ENCODE data around the gene GSS.
"Not testable (repeated sequence)": the region's sequence is repeated elsewhere in the genome, so short reads cannot be mapped to it uniquely, and the experiment has no call there.

GSS gene

DNA sequence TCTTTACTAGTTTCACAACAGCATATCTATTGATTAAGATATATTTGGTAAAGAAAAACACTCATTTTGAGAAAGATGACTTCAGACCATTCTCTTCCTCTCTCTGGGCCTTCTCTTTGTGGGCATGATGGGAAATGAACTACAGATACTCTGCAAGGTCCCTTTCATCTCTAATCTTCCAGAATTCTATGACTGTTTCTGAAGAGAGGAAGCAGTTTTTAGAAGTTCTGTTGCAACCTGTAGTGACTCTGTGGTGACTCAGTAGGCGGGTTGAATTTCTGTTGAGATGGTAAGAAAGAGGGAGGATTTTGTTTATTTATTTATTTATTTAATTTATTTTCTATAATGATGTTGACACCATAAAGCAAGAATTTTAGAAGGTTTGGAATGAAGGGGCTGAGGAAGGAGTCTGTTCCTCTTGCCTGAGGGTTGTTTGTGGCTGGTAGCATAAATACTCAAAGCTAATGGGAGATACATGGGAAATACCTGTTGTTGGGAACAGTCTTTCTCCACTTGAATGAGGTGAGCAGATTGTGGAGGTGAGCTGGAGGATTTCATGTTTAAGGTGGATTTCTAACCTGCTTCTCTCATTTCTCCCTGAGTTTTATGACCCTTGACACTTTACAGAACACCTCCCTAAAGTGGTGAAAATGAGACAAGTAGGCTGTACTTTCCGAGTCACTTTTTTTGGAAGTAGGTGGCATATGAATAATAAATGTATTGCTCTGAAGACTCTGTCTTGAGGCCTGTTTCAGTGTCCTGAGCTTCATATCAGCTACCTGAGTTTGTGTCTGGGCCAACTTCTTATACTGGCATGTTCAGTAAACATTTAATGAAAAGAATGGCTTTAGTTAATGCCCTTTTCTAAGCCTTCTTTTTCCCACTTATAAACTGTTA, 64.2 kb downstream of the GSS start:
- peaks cover 0 to 5% of the 10 kb centered on the region in 2 donors for H3K36me3 ChIP-seq (ENCODE audit: control insufficient read depth in 1 of 2, insufficient read depth in 2 of 2, low read length in 2 of 2)
- H3K4me3 ChIP-seq (ENCODE audit: low read depth in 1 of 2, low read length in 2 of 2), result no peak overlapping the region
- H3K4me1 ChIP-seq (ENCODE audit: control insufficient read depth in 1 of 2, insufficient read depth in 2 of 2, low read length in 2 of 2), result peaks cover 0 to 10% of the 10 kb centered on the region in 2 donors
- H3K27me3 ChIP-seq (ENCODE audit: low read depth, low read length), result no peaks in the 10 kb centered on the region
- no peak overlapping the region for H3K27ac ChIP-seq (ENCODE audit: low read length)
- no peaks in the 10 kb centered on the region for H3K9me3 ChIP-seq (ENCODE audit: control insufficient read depth in 1 of 2, low read length in 2 of 2)

DNA sequence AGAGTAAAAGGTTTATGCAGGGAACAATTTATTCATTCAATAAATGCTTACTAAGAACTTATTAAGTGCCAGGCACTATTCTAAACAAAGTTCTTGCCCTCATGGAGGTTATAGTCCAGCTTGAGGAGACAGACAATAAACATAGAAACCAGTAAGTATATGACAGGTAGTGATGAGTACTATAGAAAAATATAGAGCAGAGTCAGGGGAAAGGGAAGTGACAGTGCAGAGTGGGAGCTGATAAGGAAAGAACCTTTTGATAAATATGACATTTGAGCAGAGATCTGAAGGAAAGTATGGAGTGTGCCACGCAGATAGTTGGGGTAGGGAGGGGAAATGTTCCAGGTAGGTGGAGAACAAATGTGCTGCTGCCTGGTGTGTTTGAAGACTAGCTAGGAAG, 67.1 kb downstream of the GSS start:
- Histone ChIP-seq H3K36me3 (ENCODE audit: control insufficient read depth in 1 of 2, insufficient read depth in 2 of 2, low read length in 2 of 2) (peaks cover 12 to 22% of the 10 kb centered on the region in 2 donors), H3K4me3 (ENCODE audit: low read depth in 1 of 2, low read length in 2 of 2) (no peak overlapping the region), H3K27me3 (ENCODE audit: low read depth, low read length) (no peaks in the 10 kb centered on the region), H3K9me3 (ENCODE audit: control insufficient read depth in 1 of 2, low read length in 2 of 2) (no peaks in the 10 kb centered on the region), H3K27ac (ENCODE audit: low read length) (no peak overlapping the region), H3K4me1 (ENCODE audit: control insufficient read depth in 1 of 2, insufficient read depth in 2 of 2, low read length in 2 of 2) (no peaks in the 10 kb centered on the region)

DNA sequence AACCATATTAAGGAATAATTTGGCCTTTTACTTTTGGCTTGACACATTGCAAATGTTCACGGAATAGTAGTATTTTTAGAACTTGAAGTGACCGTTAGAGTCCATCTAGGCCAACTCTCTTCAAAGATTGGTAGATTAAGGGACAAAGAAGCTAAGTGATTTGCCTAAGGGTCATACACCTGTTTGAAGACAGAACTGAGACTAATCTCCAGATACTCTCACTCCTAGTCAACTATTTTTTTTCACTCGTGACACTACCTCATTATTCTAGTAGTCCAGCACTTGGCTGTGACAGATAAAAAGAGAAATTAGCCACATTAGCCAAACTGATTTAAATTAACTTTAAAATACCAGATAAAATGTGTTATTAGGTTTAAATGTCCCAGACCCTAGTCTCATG, 68.6 kb downstream of the GSS start:
- Histone ChIP-seq H3K4me1 (ENCODE audit: control insufficient read depth in 1 of 2, insufficient read depth in 2 of 2, low read length in 2 of 2) (no peaks in the 10 kb centered on the region), H3K27ac (ENCODE audit: low read length) (no peak overlapping the region), H3K4me3 (ENCODE audit: low read depth in 1 of 2, low read length in 2 of 2) (no peak overlapping the region), H3K36me3 (ENCODE audit: control insufficient read depth in 1 of 2, insufficient read depth in 2 of 2, low read length in 2 of 2) (peaks cover 21 to 33% of the 10 kb centered on the region in 2 donors), H3K27me3 (ENCODE audit: low read depth, low read length) (no peaks in the 10 kb centered on the region), H3K9me3 (ENCODE audit: control insufficient read depth in 1 of 2, low read length in 2 of 2) (no peaks in the 10 kb centered on the region)

DNA sequence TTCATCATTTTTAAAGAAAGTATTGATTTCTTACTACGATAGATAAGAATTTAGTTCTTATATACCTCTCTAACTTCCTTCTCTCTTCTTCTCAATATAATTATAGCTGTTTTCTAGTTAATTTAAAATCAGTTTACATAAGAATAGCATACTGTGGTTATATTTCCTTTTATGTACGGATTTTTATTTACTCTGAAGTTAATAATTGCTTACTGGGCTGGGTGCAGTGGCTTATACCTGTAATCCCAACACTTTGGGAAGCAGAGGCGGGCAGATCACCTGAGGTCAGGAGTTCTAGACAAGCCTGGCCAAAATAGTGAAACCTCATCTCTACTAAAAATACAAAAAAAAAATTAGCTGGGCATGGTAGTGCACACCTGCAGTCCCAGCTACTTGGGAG, 69.5 kb downstream of the GSS start:
- Histone ChIP-seq H3K27me3 (ENCODE audit: low read depth, low read length) (no peaks in the 10 kb centered on the region), H3K36me3 (ENCODE audit: control insufficient read depth in 1 of 2, insufficient read depth in 2 of 2, low read length in 2 of 2) (peaks cover 21 to 33% of the 10 kb centered on the region in 2 donors), H3K9me3 (ENCODE audit: control insufficient read depth in 1 of 2, low read length in 2 of 2) (no peaks in the 10 kb centered on the region), H3K4me3 (ENCODE audit: low read depth in 1 of 2, low read length in 2 of 2) (no peak overlapping the region), H3K4me1 (ENCODE audit: control insufficient read depth in 1 of 2, insufficient read depth in 2 of 2, low read length in 2 of 2) (no peaks in the 10 kb centered on the region), H3K27ac (ENCODE audit: low read length) (no peak overlapping the region)

DNA sequence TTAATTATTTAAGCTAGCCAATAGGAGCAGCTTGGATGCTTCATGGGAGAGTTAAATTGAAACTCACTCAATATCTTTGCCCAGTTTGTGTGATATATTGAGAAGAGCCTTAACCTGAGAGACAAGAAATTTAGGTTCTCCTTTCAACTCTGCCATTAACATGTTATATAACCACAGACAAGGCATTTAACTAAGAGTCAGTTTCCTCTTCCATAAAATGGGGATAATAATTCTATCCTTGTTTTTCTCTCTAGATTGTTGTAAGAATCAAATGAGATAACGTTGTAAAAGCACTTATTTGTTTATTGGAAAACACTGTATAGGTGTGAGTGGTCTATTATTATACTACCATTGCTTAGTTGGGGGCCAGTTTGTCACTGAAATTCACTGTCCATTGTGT, 71.3 kb downstream of the GSS start:
- H3K27ac ChIP-seq (ENCODE audit: low read length), result no peak overlapping the region
- H3K27me3 ChIP-seq (ENCODE audit: low read depth, low read length), result no peaks in the 10 kb centered on the region
- H3K4me3 ChIP-seq (ENCODE audit: low read depth in 1 of 2, low read length in 2 of 2), result no peak overlapping the region
- H3K4me1 ChIP-seq (ENCODE audit: control insufficient read depth in 1 of 2, insufficient read depth in 2 of 2, low read length in 2 of 2), result no peaks in the 10 kb centered on the region
- peaks cover 21 to 33% of the 10 kb centered on the region in 2 donors for H3K36me3 ChIP-seq (ENCODE audit: control insufficient read depth in 1 of 2, insufficient read depth in 2 of 2, low read length in 2 of 2)
- no peaks in the 10 kb centered on the region for H3K9me3 ChIP-seq (ENCODE audit: control insufficient read depth in 1 of 2, low read length in 2 of 2)

DNA sequence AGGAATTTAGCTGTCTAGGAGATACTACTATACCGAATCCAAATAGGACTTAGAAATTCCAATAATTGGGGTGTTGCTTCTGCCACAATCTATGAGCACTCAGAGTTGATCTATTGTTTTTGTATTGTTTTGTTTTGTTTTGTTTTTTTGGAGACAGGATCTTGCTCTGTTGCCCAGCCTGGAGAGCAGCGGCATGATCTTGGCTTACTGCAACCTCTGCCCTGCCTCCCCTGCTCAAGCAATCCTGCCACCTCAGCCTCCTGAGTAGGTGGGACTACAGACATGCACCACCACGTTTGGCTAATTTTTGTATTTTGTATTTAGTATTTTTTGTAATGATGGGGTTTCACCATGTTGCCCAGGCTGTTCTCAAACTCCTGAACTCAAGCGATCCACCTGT, 71.8 kb downstream of the GSS start:
- peaks cover 21 to 33% of the 10 kb centered on the region in 2 donors for H3K36me3 ChIP-seq (ENCODE audit: control insufficient read depth in 1 of 2, insufficient read depth in 2 of 2, low read length in 2 of 2)
- H3K4me3 ChIP-seq (ENCODE audit: low read depth in 1 of 2, low read length in 2 of 2), result no peak overlapping the region
- no peak overlapping the region for H3K27ac ChIP-seq (ENCODE audit: low read length)
- no peaks in the 10 kb centered on the region for H3K27me3 ChIP-seq (ENCODE audit: low read depth, low read length)
- H3K4me1 ChIP-seq (ENCODE audit: control insufficient read depth in 1 of 2, insufficient read depth in 2 of 2, low read length in 2 of 2), result no peaks in the 10 kb centered on the region
- H3K9me3 ChIP-seq (ENCODE audit: control insufficient read depth in 1 of 2, low read length in 2 of 2), result no peaks in the 10 kb centered on the region

DNA sequence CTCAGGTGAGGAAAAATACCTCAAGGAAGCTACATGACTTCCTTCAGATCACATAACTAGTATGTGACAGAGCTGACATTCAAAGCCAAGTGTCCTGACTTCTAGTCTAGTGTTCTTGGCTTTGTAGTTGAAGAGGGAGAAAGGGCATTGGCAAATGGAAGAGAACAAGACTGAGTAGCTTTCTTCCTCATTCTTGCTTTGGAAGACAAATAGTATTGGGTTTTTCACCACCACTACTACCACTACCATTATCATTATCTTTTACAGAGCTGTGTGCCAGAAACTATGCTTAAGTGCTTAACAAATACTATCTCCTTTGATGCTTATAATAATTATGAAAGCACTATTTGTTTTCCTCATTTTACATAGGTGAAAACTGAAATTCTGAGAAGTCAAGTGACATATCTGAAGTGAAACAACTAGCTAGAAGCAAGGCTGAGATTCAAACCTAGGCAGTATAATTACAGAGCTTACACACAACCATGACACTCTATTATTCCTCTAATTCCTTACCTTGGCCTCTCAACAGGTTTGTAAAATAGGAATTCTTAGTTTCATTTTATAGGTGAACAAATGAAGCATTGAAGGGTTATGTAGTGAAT, 72.4 kb downstream of the GSS start:
- Histone ChIP-seq H3K27ac (ENCODE audit: low read length) (no peak overlapping the region), H3K9me3 (ENCODE audit: control insufficient read depth in 1 of 2, low read length in 2 of 2) (no peaks in the 10 kb centered on the region), H3K27me3 (ENCODE audit: low read depth, low read length) (no peaks in the 10 kb centered on the region), H3K4me3 (ENCODE audit: low read depth in 1 of 2, low read length in 2 of 2) (no peak overlapping the region), H3K36me3 (ENCODE audit: control insufficient read depth in 1 of 2, insufficient read depth in 2 of 2, low read length in 2 of 2) (peaks cover 21 to 28% of the 10 kb centered on the region in 2 donors), H3K4me1 (ENCODE audit: control insufficient read depth in 1 of 2, insufficient read depth in 2 of 2, low read length in 2 of 2) (no peaks in the 10 kb centered on the region)

DNA sequence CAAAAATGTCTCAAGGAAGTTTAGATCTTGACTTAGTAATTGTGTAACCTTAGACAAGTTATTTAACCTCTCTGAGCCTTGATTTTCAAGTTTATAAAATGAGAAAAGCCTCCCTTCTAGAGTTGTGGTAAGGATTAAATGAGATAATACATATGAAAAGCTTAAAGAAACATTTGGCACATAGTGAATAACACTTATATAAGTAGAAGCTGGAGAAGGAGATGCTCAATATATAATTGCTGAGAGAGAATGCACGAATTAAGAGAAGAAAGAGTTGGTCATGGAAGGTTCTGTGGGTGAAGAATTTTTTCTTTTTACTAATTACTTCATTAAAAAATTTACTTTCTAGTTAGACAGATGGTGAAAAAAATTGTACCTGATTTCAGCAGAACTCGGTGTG, 73.9 kb downstream of the GSS start:
- Histone ChIP-seq H3K36me3 (ENCODE audit: control insufficient read depth in 1 of 2, insufficient read depth in 2 of 2, low read length in 2 of 2) (peaks cover 21 to 28% of the 10 kb centered on the region in 2 donors), H3K27ac (ENCODE audit: low read length) (no peak overlapping the region), H3K27me3 (ENCODE audit: low read depth, low read length) (no peaks in the 10 kb centered on the region), H3K4me3 (ENCODE audit: low read depth in 1 of 2, low read length in 2 of 2) (no peak overlapping the region), H3K9me3 (ENCODE audit: control insufficient read depth in 1 of 2, low read length in 2 of 2) (no peaks in the 10 kb centered on the region), H3K4me1 (ENCODE audit: control insufficient read depth in 1 of 2, insufficient read depth in 2 of 2, low read length in 2 of 2) (no peaks in the 10 kb centered on the region)

DNA sequence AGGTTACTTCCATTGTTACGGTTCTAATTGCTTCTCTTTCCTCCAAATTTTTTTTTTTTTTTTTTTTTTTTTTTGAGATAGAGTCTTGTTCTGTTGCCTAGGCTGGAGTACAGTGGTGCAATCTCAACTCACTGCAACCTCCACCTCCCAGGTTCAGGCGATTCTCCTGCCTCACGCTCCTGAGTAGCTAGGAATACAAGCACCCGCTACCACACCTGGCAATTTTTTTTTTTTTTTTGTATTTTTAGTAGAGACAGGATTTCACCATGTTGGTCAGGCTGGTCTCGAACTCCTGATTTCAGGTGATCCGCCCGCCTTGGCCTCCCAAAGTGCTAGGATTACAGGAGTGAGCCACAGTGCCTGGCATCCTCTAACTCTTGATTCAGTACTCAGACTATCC, 74.6 kb downstream of the GSS start:
- H3K9me3 ChIP-seq (ENCODE audit: control insufficient read depth in 1 of 2, low read length in 2 of 2); H3K27ac ChIP-seq (ENCODE audit: low read length); H3K4me3 ChIP-seq (ENCODE audit: low read depth in 1 of 2, low read length in 2 of 2); H3K27me3 ChIP-seq (ENCODE audit: low read depth, low read length); H3K4me1 ChIP-seq (ENCODE audit: control insufficient read depth in 1 of 2, insufficient read depth in 2 of 2, low read length in 2 of 2): not testable (repeated sequence)
- H3K36me3 ChIP-seq (ENCODE audit: control insufficient read depth in 1 of 2, insufficient read depth in 2 of 2, low read length in 2 of 2), result peaks cover 21 to 28% of the 10 kb centered on the region in 2 donors

DNA sequence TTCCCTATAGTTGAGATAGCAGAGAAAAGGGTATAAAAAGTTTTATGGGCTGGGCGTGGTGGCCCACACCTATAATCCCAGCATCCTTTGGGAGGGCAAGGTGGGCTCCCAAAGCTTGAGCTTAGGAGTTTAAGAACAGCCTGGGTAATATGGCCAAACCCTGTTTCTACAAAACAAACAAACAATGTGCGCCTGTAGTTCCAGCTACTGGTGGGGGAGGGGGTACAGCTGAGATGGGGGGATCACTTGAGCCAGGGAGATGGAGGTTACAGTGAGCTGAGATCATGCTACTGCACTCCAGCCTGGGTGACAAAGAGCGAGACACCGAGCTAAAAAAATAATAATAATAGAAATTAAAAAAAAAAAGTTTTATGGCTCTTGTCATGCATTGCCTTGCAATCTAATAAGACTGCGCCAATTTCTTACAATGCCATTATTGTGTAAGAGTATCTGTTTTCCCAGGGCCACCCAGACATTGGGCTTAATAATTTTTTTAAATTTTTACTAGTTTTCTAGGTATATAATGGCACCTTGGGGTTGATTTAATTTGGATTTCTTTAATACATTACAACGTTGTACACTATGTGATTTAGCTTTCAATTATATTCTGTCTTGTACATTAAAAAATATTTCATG, 75.3 kb downstream of the GSS start:
- H3K27ac ChIP-seq (ENCODE audit: low read length), result no peak overlapping the region
- H3K4me1 ChIP-seq (ENCODE audit: control insufficient read depth in 1 of 2, insufficient read depth in 2 of 2, low read length in 2 of 2), result no peaks in the 10 kb centered on the region
- H3K9me3 ChIP-seq (ENCODE audit: control insufficient read depth in 1 of 2, low read length in 2 of 2), result no peaks in the 10 kb centered on the region
- peaks cover 21 to 22% of the 10 kb centered on the region in 2 donors for H3K36me3 ChIP-seq (ENCODE audit: control insufficient read depth in 1 of 2, insufficient read depth in 2 of 2, low read length in 2 of 2)
- H3K4me3 ChIP-seq (ENCODE audit: low read depth in 1 of 2, low read length in 2 of 2), result no peak overlapping the region
- H3K27me3 ChIP-seq (ENCODE audit: low read depth, low read length), result no peaks in the 10 kb centered on the region

Data from muscle layer of duodenum (tissue), 2 donors.